ENCODE data around the gene UHRF2. TPM values are rescaled to one million over a fixed set of nuclear protein-coding genes. Genes with fewer than 3 reads are reported as not detected.

UHRF2 gene
- total RNA-seq, 1 experiment from 2014 or later: 45.2 TPM

DNA sequence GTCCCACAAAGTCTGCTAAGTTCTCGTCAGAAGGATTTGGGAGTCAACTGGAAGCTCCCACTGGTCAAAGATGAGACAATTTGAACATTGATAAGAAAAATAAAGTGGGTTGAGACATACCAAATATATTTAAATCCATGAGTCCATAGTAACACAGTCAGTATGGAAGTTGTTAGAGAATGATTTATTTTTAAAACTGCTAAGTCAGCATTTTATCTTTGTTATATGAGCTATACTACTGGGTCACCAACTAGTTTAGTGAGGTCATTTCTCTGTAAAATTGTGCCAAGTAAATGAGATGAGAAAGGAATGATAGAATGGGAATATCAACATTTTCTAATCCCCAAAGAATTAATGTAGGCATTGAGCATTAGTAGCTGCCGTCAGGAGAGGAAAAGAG lies 60.2 kb downstream of the UHRF2 start:
- H3K79me2 ChIP-seq (ENCODE audit: insufficient read depth, low read length): no peaks in the 10 kb centered on the region

More for the DNA sequence above, 60.2 kb downstream of the UHRF2 start:
- H3K14ac ChIP-seq (ENCODE audit: insufficient read depth, low read length): no peak overlapping the region
- H2BK12ac ChIP-seq (ENCODE audit: insufficient read length, low read depth, low read length): no peak overlapping the region
- no peak overlapping the region for H2BK20ac ChIP-seq (ENCODE audit: low read depth, low read length, poor library complexity, severe bottlenecking)
- H3K4me1 ChIP-seq (ENCODE audit: insufficient read depth, low read length): no peaks in the 10 kb centered on the region
- Mint-ChIP-seq H3K9me3 (no peaks in the 10 kb centered on the region), H3K27ac (no peak overlapping the region; a peak in 1 of 7 replicates), H3K27me3 (ENCODE audit: low read depth) (no peaks in the 10 kb centered on the region), H3K4me1 (peaks cover 13 to 18% of the 10 kb centered on the region in 2 experiments), H3K36me3 (ENCODE audit: insufficient read depth in 1 of 3, low read depth in 3 of 3) (peaks cover 2 to 10% (median 5%) of the 10 kb centered on the region in 3 experiments; a peak in 6 of 7 replicates), H3K4me3 (no peak overlapping the region)
- DNase-seq: no peak
- no CpG with 5 or more reads among the region's 2 CpGs for WGBS (ENCODE audit: extremely low coverage, insufficient read length, low lambda C conversion rate)
- no peak overlapping the region for H3K18ac ChIP-seq (ENCODE audit: insufficient read length, low read depth, low read length)
- H3K4me2 ChIP-seq (ENCODE audit: insufficient read depth, insufficient read length, low read length): no peak overlapping the region
- H2BK15ac ChIP-seq (ENCODE audit: low read depth, low read length): no peak overlapping the region
- H4K5ac ChIP-seq (ENCODE audit: insufficient read length, low read depth, low read length): no peak overlapping the region
- no peak overlapping the region for H2BK5ac ChIP-seq (ENCODE audit: insufficient read length, low read length)
- H2AFZ ChIP-seq (ENCODE audit: low read length): no peak overlapping the region
- H3K79me1 ChIP-seq (ENCODE audit: insufficient read depth, low read depth, low read length, poor library complexity, severe bottlenecking): no peaks in the 10 kb centered on the region
- H3K27me3 ChIP-seq (ENCODE audit: insufficient read depth, low read length): no peaks in the 10 kb centered on the region
- H3K56ac ChIP-seq (ENCODE audit: insufficient read length, low read depth, low read length): no peak overlapping the region
- no peak overlapping the region for H3K4ac ChIP-seq (ENCODE audit: low read depth, low read length)
- no peak overlapping the region for H2BK120ac ChIP-seq (ENCODE audit: low read depth, low read length, poor library complexity, severe bottlenecking)
- H3T11ph ChIP-seq (ENCODE audit: low read length): no peak overlapping the region
- TF ChIP-seq, protein P1, sequence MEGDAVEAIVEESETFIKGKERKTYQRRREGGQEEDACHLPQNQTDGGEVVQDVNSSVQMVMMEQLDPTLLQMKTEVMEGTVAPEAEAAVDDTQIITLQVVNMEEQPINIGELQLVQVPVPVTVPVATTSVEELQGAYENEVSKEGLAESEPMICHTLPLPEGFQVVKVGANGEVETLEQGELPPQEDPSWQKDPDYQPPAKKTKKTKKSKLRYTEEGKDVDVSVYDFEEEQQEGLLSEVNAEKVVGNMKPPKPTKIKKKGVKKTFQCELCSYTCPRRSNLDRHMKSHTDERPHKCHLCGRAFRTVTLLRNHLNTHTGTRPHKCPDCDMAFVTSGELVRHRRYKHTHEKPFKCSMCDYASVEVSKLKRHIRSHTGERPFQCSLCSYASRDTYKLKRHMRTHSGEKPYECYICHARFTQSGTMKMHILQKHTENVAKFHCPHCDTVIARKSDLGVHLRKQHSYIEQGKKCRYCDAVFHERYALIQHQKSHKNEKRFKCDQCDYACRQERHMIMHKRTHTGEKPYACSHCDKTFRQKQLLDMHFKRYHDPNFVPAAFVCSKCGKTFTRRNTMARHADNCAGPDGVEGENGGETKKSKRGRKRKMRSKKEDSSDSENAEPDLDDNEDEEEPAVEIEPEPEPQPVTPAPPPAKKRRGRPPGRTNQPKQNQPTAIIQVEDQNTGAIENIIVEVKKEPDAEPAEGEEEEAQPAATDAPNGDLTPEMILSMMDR (conservative IDR thresholded peaks at IDR 0.05): no peak
- H3K9ac ChIP-seq (ENCODE audit: extremely low read depth, insufficient read length, low read length): no peak overlapping the region
- no peaks in the 10 kb centered on the region for H3K23me2 ChIP-seq (ENCODE audit: insufficient read length, low read depth, low read length, poor library complexity, severe bottlenecking)
- H3K27ac ChIP-seq (ENCODE audit: insufficient read length, low read depth, low read length): no peak overlapping the region
- no peak overlapping the region for H4K8ac ChIP-seq (replicated peaks; ENCODE audit: insufficient read length, low read depth, low read length)
- H3K9me3 ChIP-seq (ENCODE audit: control insufficient read depth, low read depth, low read length): no peaks in the 10 kb centered on the region
- no peak overlapping the region for H2AK5ac ChIP-seq (ENCODE audit: insufficient read length, low read length)
- no peak overlapping the region for H3K23ac ChIP-seq (ENCODE audit: insufficient read length, low read depth, low read length)
- no peak overlapping the region for H4K91ac ChIP-seq (ENCODE audit: insufficient read length, low read depth, low read length)
- no peaks in the 10 kb centered on the region for H4K20me1 ChIP-seq (ENCODE audit: control insufficient read depth, insufficient read depth, insufficient read length)
